Endometrial microvascular endothelial cells (primary cell): ENCODE results near the gene MYLK. TPM values are rescaled to one million over a fixed set of nuclear protein-coding genes. Genes with fewer than 3 reads are reported as not detected.

Experiments
- in situ Hi-C: cut with HindIII; loops from 2 replicates; pipeline ENCODE4 v1.10.0; 2017; ENCODE audit warnings: low sequenced_read_pairs, low pct_unique_long_range_greater_than_20kb; ENCODE audit errors: inconsistent ontology term
- total RNA-seq: library from RNA; depleted of rRNA; stranded (reverse); fragments of >200 nt; gene quantifications from one replicate; pipeline ENCODE4 v1.2.3, GENCODE V29; 2015; ENCODE audit errors: inconsistent ontology term

The MYLK gene
- total RNA-seq, 1 donor from 2014 or later: 18.0 TPM

DNA sequence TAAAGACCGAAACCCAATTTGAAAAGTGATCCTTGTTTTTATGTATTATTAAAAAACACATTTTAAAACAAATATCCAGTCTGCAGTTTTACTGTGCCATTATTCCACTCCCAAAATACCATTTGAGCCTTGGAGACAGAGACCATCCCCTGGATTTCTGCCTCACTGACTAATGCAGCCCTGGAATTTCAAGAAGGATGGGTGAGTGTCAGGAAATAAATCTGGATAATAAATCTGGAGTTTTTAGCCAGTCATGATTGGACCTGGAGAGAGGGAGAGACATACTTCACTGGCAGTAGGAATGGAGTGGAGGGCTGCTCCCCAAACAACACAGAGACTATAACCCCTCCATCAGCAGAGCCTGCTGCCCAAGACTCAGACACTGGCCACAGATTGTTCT is 123.3 kb downstream of the MYLK start:
- in situ Hi-C loops: no loop called here

DNA sequence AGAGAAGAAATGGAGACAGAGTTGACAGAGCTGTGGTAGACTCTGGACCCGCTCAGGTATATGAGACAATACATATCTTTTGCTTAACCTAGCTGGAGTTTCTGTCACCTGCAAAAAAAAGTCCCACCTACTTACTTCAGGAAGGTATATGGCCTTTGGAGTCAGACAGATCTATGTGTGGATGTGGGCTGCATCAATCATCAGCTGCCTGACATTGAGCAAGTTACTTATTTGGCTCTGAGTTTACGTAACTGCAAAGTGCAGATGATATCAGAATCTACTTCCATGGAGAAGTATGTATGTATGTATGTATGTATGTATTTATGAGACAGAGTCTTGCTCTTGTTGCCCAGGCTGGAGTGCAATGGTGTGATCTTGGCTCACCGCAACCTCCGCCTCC is 124.3 kb downstream of the MYLK start:
- in situ Hi-C loops: no loop called here

DNA sequence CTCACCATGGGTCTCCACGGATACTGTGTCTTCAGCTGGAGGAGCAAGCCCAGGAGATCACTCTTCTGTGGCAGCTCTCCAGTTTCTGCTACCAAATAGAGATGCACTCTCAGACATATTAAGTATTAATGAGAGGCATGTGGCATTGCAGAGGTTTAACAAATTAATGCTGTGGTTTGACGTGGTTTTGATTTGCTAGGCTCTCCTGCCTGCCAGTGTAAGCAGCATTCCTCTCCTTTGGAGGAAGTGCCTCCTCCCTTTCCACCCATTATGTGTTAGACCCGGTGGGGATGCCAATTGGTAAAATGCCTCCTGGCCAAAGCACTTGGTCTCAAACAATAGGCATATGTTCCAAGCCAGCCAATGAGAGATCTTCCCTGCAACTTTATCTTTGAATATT is 124.8 kb downstream of the MYLK start:
- in situ Hi-C loops: no loop called here

DNA sequence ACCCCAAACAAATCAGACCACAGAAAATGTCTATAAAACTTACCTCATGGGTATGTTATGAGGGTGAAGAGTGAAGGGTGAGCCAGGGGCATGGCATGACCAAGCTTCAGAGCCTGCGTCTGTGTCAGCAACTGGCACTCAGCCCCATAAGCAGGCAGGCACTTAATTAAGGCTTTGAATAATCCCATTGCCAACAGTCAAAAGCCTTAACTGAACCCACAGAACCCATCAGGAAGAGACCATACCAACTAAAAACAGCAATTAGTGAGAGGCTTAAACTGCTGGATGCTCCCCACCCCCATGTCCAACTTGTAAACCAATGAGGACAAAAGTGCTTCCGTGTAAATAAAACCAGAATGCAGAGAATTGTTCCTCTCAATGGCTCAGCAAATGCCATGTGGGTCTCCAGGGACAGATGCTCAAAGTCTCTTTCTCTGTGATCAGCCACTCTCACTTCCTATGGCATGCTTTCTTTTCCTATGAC is 126.0 kb downstream of the MYLK start:
- in situ Hi-C loops: no loop called here

DNA sequence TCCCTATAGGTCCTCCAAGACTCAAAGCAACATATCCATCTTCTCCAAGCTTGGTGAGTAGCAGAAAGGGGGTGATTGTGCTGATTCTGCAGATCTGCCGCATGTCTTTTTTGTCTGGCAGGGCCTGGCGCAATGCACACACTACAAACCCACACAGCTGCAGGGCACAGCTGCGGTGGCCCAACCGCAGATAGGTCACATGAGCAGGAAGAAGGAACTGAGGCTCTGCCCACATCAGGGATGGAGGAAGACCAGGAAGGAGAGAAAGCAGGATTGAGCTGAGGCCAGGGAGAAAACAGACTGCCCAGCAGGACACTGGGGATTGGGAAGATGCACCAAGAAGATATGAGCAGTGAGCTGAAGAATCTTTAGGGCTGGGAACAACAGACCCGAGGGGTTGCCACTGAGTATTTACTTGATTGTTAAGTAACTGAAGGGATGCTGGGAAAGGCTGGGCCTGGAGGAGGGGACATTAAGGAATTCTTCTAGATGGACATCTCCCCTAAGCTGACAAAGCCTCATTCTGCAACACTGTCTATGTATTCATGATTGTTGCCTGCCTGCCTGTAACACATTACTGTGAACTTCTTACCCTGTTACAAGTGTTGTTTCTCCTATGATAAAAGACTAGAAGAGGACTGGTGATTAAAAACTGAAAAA is 126.7 kb downstream of the MYLK start:
- in situ Hi-C loops: no loop called here

DNA sequence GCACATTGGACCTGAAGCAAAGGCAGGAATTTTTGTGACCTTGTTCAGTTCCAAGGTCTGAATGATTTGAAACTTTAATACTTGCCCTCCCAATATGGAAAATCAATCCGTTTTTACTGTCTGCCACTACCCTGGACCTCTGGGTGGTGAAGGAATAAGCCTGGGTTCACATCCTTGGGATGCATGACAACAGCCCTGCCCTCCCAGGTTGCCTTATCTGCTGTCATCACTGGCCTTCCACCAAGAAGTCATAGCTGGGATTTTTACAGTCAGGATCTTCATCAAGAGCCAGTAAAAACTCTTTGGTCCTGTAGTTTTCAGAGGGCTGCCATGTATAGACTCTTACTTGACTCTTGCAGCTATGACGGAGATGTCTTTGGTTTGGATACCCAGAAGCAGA is 128.6 kb downstream of the MYLK start:
- in situ Hi-C loops: no loop called here

DNA sequence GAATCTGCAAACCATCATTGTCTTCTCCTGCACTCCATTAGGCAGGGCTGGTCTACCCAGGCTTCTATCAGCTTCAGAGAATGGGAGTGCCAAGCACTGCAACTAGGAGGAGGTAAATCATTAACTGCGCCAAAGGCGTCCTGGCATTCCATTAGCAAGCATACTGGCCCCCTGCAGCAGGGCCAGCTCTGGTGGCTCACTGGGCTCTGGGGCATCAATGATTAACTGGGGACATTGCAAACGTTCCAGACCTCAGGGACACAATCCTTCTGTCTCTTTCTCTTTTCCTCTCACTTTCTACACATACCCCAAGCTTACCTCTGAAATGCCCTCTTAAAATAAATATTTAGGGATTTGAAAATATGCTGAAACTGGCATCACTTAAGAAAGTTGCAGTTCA is 129.0 kb downstream of the MYLK start:
- in situ Hi-C loops: no loop called here

DNA sequence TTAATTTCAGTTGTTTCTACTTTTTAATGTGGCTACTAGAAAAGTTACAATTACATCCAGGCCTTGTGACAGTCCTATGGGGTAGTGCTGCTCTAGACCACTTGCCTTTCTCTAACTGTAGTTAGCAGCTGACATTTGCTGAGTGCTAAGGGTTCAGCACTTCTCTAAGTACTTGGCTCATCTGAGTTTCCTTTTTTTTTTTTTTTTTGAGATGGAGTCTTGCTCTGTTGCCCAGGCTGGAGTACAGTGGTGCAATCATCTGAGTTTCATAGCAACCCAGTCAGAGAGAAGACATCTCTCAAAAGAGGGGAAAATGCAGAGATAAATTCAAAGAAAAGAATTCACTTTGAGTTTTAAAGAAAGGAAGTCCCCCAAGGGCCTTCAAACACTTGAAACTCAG is 130.8 kb downstream of the MYLK start:
- in situ Hi-C loops: no loop called here

DNA sequence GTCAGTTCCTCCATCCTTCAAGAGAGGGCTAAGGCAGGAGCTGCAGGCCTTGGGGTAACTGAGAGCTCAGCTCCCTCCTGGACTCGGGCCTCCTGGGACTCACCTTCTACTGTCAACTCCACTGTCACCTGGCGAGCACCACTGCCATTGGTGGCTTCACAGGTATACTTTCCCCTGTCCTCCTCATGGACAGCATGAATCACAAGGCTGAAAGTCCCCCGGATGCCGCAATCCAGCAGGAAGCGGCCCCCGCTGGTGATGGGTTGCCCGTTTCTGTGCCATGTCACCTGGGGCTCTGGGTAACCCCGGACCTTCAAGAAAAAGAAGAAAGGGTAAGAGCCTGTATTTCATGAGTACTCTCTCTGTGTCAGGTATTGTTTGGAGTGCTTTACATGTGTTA is 131.9 kb downstream of the MYLK start:
- in situ Hi-C loops: no loop called here

DNA sequence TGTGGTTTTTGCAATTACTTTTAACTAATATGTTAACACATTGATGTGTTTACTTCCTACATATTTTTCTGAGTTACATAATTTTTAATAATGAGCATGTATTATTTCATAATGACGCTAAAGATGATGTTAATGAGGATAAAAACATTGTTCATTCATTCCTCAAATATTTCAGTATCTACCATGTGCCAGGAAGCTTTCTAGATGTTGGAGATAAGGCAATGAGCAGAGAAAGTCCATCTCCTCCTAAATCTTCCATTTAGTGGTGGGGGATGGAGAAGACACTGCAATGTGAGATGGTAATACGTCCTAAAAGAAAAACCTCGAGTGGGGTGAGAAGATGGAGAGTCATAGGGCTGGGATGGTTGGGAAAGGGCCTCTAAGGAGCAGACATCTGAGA is 132.7 kb downstream of the MYLK start:
- in situ Hi-C loops: no loop called here

DNA sequence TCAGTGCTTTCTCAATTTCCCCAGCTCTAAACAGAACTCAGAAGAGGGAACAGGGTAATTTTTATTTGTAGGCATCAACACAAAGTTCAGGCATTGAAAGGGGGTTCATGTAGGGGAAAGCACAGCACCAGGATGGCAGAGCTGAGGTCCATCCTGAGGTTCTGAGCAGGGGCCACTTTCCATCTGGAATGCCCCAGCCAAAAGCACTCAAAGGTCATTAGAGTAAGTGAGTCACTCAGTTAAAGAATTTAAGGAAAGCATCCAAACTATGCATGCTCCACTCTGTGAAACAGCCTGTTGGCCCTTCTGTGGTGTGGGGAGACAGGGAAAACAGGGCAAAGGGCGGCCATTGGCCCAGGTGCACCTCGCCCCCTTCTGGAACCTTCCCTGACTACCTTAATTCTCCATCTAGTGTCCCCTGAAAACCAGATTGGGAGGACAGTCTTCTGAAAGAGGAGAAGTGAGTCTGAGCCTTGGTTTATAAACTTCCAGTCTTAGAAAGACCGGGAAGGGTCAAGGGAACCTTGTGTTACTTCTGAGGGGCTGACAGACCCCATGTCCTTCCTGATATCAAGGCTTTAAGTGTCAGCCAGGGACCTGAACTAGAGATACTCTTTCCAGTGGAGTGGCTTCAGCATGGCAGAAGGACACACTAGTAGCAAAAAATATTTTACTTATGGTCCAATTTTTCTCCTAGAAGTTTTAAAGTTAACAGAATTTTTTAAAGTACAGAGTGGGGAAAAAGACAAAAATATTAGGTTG is 133.3 kb downstream of the MYLK start:
- in situ Hi-C loops: no loop called here

DNA sequence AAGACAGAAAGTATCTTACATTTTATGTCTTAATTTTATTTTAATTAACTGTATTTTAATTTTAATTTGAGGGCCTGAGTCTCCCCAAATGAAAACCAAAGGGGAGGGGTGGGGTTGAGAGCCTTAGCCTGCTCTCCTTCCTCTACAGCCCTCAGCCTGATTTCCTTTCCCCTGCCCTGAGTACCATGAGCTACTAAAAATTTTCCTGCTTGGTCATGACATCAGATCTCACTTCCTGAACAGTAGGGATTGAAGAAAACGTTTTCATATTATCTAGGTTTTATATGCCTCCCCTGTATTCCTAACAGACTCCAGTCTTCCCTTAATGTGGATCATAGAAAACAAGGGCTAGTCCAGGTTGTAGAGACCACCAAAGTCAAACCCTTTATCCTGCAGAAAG is 133.9 kb downstream of the MYLK start:
- in situ Hi-C loops: no loop called here

DNA sequence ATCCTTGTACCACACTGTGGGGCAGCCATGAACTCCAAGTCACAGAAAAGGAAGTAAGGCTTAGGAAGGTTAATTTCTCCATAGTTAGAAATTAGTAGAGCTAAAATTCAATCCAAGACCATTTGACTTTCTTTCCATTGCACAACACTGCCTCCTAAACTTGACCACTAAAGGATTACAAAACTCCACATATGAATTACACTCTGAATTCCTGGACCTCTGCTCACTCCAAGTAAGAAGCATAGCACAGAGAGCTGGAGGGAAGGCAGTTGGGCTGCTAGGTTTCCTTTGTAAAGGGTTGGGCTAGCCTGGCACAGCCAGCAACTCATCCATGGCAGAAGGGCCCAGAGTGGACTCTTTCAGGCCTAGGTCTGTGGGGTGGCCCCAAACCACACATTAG is 134.4 kb downstream of the MYLK start:
- in situ Hi-C loops: no loop called here

DNA sequence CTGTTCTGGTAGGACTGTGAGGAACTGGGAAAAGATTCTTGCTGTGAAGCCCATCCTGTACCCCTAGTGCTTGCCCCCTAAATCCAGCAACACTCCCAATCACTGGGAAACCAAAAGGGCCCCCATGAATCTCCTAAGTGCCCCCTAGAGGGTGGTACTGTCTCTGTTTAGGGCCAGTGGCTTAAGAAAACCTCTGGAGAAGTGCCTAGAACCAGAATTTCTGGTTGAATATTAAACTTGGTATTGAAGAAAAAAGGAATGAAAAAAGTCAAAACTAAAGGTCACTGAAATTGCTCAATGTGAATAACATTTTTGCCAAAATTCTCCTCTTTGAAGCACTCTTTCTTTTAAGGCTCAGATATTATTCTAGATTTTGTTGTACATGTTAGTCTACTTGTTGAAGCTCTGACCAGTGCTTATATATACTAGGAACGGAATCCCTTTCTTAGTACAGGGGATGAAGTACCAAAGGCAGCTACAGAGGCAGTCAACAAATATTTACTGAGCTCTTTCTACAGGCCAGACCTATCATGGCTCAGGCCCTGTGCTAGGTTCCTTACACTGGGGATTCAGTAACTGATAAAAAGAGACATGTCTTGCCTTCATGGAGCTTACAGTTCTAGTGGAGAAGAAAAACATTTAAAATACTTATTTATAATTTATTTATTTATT is 138.8 kb downstream of the MYLK start:
- in situ Hi-C loops: no loop called here

DNA sequence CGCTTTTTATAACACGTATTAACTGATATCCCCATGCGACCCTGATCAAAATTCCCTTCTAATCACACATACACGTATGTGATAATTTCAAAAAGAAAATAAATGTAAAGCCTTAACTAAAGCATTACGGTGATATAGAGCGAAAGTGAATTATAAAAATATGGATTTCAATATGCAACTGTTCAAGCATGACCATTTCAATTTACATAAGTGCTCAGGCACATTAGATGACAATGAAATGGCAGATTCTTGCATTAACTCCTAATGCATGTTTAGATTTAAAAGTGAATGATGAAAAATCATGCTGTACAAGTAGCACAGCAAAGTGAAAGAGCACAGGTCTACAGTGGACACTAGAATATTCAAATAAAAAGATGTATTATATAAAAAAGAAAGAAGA is 140.1 kb downstream of the MYLK start:
- in situ Hi-C loops: no loop called here

DNA sequence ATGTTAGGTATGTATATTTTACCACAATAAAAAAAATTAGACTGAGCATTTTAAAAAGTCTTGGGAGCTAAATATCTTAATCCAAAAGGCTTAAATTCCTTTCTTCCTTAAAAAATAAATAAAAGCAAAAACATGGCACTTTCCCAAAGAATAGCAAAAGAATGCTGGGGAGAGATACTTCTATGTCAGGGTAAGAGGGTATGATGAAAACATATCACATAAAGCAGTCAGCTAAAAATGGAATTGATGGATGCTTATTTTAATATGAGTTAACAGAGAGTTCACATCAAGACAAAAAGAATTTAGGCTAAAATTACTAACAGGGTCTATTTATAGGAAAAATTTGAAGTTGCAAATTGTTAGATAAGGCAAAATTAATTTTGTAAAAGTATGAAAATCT is 141.0 kb downstream of the MYLK start:
- in situ Hi-C loops: no loop called here

DNA sequence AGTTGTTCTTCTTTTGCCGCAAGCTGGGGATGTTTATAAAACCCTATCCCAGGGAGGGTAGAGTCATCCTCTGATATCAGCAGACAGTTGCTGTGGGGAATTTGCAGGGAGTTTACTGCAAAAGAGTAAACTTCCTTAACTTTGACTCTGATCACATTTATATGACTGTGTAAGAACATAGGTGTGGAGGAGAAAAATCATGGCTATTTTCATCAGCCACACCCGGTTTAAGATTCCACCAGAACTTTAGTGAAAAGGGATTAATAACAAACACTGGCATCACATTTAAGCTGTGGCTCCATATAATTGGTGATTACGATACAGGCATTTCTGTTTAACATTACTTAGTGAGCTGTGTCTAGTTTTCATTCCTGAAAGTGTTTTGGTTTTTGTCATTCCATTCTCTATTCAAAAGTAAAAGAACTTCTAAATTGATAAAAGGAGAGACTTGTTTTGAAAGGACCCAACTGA is 143.1 kb downstream of the MYLK start:
- in situ Hi-C loops: no loop called here

DNA sequence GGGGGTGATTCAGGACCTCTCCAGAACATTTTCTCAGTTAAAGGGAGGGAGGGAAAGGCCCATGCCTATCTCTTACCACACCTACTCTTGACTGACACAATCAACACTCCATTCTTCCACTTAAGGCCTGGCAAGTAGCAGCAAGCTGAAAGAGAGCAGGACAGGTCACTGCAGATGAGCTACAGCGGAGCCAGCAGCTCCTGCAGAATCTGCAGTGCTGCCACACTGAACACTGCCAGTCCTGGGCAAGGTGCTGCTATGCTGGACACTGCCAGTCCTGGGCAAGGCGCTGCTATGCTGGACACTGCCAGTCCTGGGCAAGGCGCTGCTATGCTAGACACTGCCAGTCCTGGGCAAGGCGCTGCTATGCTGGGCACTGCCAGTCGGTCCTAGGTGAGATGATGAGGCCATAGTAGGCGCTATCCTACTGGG is 143.7 kb downstream of the MYLK start:
- in situ Hi-C loops: no loop called here

DNA sequence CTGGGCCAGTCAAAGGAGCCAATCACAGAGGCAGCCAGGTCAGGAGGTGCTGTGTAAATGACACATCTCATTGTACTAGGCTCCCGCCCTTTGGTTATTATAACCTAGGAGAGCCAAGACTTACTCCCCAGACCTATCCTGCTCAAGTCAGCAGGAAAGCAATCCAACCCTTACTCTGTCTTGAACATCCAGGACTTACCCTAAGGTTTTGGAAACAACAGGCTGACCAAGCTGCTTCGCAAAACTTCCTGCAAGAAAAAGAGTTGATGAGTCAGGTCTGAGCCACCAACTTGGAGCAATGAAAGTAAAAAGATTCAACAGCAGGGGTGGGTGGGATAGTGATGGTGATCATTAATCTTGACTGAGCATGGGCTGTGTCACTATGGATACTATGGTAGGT is 144.4 kb downstream of the MYLK start:
- in situ Hi-C loops: no loop called here

DNA sequence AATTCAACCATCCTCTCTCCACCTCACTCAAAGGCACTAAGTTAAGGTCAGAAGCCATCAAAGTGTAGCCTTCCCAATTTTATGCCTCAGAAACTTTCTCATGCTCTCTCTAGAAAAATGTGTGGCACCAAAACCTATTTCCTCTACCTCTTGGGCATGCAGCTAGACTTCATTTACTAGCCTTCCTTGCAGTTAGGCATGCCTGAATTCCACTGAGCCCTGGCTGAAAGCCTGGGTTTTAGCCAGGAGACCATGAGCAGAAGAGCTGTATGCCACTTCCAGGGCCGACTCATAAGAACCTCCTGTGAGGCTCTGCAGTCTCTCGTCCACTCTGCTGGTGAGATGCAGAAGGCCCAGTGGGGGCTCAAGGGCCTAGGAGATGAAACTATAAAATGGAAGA is 145.0 kb downstream of the MYLK start:
- in situ Hi-C loops: no loop called here
